Activated T-cell treated with anti-CD3 and anti-CD28 coated beads for 4 hours (primary cell): ENCODE data around the gene ACOT6.
"Not testable (repeated sequence)": the region's sequence is repeated elsewhere in the genome, so short reads cannot be mapped to it uniquely, and the experiment has no call there.

ENCODE experiments used
- DNase-seq: peaks from one replicate; pipeline ENCODE4 v3.0.0-alpha.2; 2020

ACOT6 gene

GRCh38 chr14:73659202-73659601, 46.9 kb downstream of the ACOT6 start:
- not testable (repeated sequence) for DNase-seq

- DNase-seq = no peak
These were observed 48.2 kb downstream of the ACOT6 start for GRCh38 chr14:73660511-73660910.

- DNase-seq = no peak
These were observed 49.6 kb downstream of the ACOT6 start for GRCh38 chr14:73661872-73662271.

- DNase-seq = no peak
These were observed 50.2 kb downstream of the ACOT6 start for GRCh38 chr14:73662487-73662943.

- no peak for DNase-seq
These were observed 51.4 kb downstream of the ACOT6 start for GRCh38 chr14:73663548-73664212.

- no peak for DNase-seq
These were observed 52.8 kb downstream of the ACOT6 start for GRCh38 chr14:73665130-73665529.

- no peak for DNase-seq
These were observed 54.3 kb downstream of the ACOT6 start for GRCh38 chr14:73666583-73666982.

GRCh38 chr14:73667854-73668253, 55.5 kb downstream of the ACOT6 start:
- no peak for DNase-seq
